ENCODE results near the gene KLHDC8B.

GRCh38 chr3:49181351-49181750 lies 10.0 kb downstream of the KLHDC8B start:
- no peak for TF ChIP-seq PAX5 (IDR thresholded peaks at IDR 0.05; ENCODE audit: borderline replicate concordance, low read depth, low read length)
- TF ChIP-seq MLLT1 (IDR thresholded peaks at IDR 0.05) = no peak
- TF ChIP-seq ATF2 (IDR thresholded peaks at IDR 0.05; ENCODE audit: low read length) = no peak
- TF ChIP-seq ZNF687 (IDR thresholded peaks at IDR 0.05) = no peak
- no peak for TF ChIP-seq USF1 (IDR thresholded peaks at IDR 0.05; ENCODE audit: borderline replicate concordance, extremely low read length, insufficient read depth, low read depth, low read length)
- TF ChIP-seq CTCF (IDR thresholded peaks at IDR 0.05 in 2 of 3, conservative IDR thresholded peaks at IDR 0.05 in 1 of 3; ENCODE audit: control insufficient read depth in 2 of 3, extremely low read depth in 1 of 3, insufficient read depth in 1 of 3, low read depth in 3 of 3, low read length in 3 of 3) = no peak
- no peak for TF ChIP-seq KAT2A (conservative IDR thresholded peaks at IDR 0.05; ENCODE audit: control insufficient read depth, low read depth, low read length)
- no peak for TF ChIP-seq EP300 (IDR thresholded peaks at IDR 0.05; ENCODE audit: borderline replicate concordance in 1 of 2, control insufficient read depth in 1 of 2, low read depth in 2 of 2, low read length in 2 of 2)

Data from GM12878 (cell line).